Frontal cortex (tissue), 4 donors: ENCODE data around the gene COX7A2. TPM values are rescaled to one million over a fixed set of nuclear protein-coding genes. Genes with fewer than 3 reads are reported as not detected.

ENCODE experiments used
- DNase-seq, 2 donors: peaks; one replicate each; pipeline ENCODE4 v3.0.0; 2012; ENCODE audit warnings: low spot score in 2 of 2
- FAIRE-seq: peaks from 2 replicates; lab custom pipeline; 2012; peaks lifted over from hg19 to GRCh38; lab: Jason Lieb, UNC
- total RNA-seq: library from RNA; depleted of rRNA; stranded (reverse); fragments of >200 nt; gene quantifications from one replicate; pipeline ENCODE4 v1.2.3, GENCODE V29; 2014
- donor health status: control.
- donor health status: control.
- donor health status: control.

Gene COX7A2
- total RNA-seq, 1 donor from 2014 or later: 247 TPM

DNA sequence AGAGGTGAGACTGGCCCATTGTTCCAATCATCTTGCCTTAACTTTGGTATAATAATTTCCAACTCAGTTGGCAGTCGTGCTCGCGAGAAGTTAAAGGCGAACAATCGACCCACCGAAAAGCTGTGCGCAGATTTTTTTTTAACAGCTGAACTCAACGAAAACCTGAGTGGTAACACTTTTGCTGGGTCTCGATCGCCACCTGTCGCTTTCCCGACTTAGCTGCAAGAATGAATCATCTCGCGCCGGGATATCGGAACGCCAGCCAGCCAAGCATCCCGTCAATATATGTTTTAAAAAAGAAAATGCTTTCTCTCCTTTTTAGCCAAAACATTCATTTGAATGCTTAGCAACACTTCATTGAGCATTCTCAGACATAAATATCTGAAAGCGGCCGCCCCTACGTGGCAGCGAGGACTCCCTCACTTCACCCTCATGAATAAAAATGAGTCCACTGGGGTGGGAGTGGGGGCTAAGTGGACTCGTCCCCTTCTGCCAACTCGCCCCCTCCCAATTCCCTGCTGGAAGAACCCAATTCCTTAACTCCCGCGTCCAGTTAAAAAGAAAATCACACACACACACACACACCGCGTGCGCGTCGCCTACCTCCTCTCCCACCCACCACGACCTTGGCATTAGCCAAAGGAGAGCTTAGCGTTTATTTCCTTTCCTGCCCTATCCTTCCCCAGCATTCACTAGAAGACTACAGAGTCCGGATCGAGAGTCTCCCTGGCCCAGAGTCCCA is 39.2 kb downstream of the COX7A2 start:
- no peak for FAIRE-seq
- DNase-seq: peak; percentile 64 to 70

DNA sequence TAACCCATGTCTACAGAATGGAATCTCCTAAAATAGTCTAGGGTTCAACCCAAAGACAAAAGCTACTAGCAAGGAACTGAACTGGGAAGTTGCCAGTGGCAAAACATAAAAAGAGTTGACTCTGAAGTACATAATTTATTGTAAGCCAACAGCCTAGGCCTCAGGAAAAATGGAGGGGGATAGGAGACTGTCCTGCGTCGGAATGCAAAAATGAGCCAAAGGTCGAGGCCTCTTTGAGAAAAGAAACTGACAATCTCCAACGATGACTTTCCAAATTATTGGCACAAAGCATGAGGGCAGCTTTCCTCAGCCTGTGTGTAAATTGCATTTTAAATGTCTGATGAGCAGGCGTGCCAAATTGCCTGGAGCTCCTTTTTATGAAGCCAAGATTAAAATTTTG is 39.9 kb downstream of the COX7A2 start:
- FAIRE-seq: no peak

DNA sequence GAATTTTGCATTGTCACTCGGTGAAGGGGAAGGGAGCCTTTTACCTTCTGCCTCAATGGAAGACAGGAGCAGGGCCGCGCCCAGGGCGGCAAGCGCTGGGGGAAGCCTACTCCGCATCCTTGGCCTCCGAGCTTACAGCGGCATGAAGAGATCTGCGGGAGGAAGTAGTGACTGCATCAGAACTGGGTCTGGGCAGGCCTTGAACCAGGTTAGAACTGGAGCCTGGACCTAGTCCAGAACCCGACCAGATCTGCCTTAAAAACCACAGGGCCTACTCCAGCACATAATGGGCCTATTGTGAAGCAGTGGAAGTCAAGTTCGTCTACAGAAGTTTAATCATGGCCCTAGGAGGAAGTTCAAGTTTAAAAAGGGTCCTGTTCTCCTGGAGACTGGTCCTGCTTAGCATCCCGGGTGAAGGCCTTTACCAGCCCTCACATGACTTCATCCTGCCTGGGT is 40.9 kb downstream of the COX7A2 start:
- no peak for FAIRE-seq
- no peak for DNase-seq

More for the DNA sequence above, 39.9 kb downstream of the COX7A2 start:
- DNase-seq: no peak

DNA sequence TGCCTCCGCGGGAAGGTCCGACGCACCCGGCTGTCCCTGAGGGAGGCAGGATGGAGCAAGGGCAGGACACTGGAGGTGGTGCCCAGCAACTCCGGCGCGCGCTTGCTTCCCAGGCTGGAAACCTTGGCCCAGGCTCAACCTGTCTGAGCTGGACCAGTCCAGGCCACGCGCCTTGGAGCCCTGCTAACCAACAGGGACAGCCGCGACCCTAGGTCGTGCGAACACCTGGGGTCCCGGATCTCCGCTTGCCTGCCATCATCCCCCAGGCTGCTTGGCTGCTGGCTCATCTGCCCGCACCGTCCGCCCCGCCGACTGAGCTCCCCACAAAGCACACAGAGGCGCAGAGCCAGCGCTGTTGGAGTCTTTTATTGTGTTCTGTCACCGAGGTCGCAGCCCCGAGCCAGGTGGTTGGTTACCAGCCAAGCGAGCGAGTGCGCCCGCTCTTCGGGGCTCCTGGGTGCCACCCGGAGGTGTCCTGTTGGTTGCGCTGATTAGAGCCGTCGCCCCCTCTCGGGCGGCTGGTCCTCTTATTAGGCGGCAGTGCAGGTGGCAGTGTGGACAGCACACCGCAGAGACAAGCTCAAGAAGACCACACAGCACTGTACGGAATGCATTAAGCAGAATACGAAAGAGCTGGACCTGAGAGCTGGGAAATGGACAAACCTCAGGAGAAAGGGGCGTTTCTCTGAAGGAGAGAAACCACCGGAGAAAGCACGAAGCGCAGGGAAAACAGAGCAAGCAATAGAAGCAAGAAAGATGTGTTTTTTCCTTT is 41.5 kb downstream of the COX7A2 start:
- DNase-seq: peak in 1 of 2 donors; percentile 34

DNA sequence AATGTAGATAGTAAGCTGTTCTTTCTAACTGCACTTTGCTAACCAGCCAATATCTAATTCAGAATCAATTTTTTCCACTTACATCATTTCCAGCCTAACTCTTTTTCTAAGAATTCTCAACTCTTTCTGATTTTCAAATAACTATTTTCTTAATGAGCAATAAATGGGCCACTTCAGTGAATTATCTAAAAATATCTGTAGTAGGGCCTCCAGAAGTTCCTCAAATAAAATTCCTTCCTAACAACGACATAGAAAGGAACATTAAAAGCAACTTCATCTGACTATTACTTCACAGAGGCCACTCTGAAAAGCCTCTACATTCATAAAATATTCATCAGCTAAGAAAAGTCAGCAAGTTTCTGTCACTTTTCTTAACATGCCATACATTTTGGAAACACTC is 42.6 kb downstream of the COX7A2 start:
- no peak for DNase-seq
- no peak for FAIRE-seq

More for the DNA sequence above, 41.5 kb downstream of the COX7A2 start:
- no peak for FAIRE-seq

DNA sequence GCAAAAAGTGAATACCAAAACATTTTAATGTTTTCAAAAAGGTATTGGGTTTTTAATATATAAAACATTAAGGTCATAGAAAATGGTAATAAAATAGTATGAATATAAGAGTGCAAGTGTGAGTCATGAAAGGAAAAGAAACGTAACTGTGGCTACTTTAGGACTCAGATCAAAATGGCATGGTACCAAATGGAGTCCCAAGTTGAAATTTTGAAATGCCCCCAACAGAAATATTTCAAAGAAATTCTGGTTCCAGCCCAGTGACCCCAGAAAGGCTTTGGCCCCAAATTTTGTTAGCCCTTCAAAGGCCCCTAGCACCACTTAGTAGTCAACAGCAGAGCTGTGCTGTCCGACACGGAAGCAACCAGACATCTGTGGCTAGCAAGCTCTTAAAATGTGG is 43.7 kb downstream of the COX7A2 start:
- no peak for FAIRE-seq
- no peak for DNase-seq

DNA sequence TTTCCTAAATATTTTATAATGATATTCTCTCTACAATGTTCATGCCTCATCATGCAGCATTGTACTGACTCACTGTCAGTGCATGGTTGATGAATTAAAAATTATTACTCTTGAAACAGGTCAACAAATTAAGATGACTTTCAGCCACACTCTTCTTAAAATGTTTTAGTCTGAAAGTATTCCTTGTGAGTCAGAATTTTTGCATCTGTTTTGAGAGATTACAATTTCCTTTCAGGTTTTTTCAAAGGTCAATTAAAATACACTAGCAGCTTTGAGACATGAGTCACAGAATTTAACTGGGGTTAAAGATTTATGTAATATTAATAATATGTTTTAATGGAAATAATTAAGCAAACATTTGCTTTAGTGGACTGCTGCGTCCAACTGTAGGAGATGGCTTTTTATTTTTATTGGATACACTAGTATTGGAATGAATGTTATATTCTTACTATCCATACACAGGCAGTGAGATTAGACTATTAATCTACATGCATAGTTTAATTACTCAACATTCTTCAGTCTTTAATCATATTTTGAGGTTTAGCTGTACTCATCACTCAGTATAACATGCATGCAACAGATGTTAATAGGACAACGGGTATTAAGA is 47.4 kb downstream of the COX7A2 start:
- DNase-seq (no peak), FAIRE-seq (no peak)

DNA sequence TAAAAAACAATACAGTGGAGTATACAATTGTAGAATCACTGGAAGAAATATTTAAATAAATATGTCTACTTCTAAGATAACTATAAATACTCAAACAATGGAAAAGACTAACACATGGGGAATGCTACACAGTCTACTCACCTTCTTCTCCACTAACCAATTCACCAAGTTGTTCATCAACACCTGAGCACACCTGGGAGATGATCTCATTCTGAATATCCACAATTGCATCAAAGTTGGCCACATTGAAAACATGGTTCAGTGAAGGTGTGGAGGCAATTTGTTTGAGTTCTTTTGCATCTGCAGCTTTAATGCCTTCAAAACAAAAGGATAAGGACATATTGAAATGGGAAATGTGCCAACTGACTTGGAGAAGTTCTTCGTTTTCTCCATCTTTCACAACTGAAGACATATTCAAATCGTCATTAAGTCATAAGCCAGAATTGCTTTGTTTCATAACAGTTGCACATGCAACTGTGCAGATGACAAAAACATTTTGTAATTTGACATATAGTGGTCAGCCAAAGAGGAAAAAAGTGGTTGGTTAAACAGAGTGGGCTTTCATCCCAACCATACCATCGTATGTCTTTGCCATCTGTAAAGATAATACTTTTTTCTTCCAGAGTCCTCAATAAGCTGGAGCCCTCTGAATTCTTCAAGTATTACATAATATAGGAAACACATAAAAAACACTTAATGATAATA is 55.2 kb downstream of the COX7A2 start:
- DNase-seq: no peak
- FAIRE-seq: no peak

Other genes starting within 250 kb of the COX7A2 start
- 22.8 TPM for gene COL12A1, start 37.7 kb downstream of the COX7A2 start, total RNA-seq
- 167 TPM for gene TMEM30A, start 41.0 kb upstream of the COX7A2 start, total RNA-seq
- 2.9 TPM for gene FILIP1, start 250.0 kb upstream of the COX7A2 start, total RNA-seq